CD4-positive, alpha-beta T cell treated with Interleukin-10 for 1 hour (primary cell): ENCODE results near the gene S100G.
A peak's percentile ranks its signal among the peaks of the same experiment; 100 is the strongest.

Experiments
- DNase-seq: peaks from one replicate; pipeline ENCODE4 v3.0.0-alpha.2; 2020

Gene S100G

DNA sequence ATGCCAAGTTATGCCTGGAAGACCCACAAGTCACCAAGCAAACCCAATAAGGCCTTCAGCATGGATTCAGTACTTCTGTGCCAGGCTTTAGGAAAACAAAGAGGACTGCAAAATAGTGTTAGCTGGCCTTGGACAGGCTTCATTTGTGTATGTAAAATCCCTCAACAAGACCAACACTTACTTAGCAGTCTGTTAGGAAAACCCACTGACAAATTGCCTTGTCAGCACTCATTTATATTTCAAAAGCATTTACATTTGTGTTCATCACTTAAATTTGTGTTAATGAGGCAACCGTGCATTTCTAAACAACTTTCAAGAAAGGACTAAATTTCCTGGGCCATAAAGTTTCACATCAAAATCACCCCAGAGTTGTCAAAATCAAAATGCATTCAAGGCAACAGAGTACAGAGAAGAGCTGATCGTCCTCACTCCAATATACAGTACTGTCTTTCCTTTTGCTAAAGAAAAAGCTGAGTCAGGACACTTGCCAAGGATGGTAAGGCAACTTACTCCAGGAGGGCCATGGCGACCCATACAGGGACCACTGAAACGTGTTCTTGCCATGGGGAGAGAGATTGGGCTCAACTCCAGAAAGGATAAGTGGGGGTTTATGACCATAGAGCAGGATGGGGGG, 1.6 kb downstream of the S100G start:
- DNase-seq, result no peak

DNA sequence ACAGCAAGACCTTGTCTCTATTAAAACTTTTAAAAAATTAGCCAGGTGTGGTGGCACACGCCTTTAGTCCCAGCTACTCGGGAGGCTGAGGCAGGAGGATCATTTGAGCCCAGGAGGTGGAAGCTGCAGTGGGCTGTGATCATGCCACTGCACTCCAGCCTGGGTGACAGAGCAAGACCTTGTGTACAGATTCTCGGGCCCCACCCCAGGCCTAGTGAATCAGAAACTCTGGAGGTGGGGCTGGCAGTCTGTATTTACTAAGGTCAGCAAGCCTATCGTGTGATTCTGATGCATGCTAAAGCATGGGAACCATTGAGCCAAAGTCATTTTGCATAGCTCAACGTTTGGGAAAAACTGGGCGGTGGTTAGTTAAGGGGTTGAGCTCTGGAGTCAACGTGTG, 3.5 kb downstream of the S100G start:
- no peak for DNase-seq

DNA sequence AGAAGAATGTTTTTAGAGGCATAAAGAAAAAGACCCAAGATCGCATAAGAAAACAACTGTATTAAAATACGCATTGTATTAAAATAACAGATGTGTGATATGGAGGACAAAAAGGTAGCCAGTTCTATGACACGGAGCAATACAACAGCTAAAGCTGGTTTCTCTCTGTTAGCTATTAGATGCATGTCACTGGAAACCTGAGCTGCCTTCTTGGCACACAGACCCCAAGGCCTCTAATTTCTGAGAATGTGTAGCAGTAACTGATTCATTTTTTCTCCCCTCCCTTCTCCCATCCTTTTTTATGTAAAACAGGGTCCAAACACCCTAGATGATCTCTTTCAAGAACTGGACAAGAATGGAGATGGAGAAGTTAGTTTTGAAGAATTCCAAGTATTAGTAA, 4.1 kb downstream of the S100G start:
- DNase-seq, result no peak

DNA sequence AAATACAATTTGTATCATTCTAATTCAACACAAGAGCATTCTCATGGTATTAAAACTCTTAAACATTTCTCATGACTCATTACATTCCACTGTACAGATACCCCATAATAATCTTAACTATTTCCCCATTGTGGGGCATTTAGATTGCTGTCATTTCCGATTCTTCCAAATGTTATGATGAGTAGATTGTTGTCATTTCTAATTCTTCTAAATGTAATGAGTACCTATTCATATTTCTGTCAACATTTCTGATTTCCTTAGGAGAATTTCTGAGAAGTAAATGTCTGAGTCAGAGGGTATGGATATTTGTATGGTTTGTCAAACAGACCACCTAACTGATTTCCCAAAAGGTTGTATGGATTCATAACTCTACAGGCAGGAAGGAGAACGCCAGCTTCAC, 8.3 kb downstream of the S100G start:
- DNase-seq, result no peak

DNA sequence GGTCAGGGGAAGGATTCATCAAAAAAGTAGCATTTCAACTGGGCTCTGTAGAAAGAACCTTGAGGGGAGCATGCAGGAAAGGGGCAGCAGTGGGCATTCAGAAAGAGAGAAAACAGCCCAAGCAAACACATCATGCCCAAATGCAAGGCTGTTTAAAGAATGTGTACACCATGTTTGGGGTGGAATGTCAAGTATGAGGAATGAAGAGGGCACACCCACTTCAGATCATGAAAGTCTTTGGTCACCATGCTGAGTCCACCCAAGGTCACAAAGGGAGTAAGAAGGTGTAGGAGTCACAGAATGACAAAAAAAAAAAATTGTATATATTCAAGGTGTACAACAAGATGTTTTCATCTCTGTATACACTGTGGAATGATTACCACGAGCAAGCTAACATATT, 9.4 kb downstream of the S100G start:
- DNase-seq, result no peak

DNA sequence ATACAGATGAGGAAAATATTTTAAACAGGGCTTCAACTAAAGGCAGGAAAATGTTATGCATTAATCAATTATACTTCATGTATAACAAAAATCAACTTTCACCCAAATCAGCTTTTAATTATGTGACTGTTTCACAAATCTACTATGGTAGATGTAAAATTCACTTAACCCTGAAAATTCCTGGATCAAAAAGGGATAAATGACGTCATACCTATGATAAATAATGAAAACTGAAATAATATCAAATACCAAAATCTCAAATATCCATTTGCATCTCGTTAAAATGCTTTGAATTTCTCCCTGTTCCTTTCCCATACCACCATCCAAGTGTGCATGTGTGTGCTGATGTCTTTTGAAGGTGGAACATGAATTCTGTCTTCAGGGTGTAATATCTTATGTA, 11.5 kb downstream of the S100G start:
- no peak for DNase-seq

DNA sequence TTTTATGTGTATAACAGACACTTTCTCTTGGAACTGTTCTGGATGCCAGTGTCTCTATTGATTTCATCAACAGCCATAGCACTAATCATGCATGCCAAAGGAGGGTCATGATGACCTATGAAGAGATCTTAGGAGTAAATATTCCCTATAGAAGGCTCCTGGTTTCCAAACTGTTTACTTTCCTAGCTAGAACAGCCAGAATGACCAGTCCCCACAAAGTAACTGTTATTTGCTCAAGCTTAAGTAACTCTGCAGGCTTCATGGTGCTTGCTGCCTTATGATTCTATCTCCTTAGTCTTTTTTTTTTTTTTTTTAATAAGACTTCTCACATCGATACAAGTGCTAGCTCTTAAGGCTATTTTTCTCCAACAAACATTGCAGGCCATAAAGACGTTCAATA, 12.4 kb downstream of the S100G start:
- DNase-seq, result no peak

DNA sequence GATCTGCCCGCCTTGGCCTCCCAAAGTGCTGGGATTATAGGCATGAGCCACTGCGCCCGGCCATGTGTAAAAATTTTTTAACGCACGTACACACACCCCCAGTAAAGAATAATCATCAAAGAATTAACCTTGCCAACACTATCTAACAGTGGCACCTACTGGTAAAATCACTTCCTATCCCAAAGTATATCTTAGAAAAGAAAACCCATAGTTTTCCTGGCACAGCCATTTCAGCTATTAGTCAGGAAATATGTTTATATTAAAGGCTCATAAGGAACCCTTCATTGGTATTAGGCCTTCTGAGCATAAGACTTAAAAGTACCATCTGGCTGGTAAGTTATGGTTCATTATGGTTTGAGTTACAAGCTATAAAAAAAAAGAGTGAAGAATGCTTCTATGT, 14.1 kb downstream of the S100G start:
- DNase-seq, result no peak

DNA sequence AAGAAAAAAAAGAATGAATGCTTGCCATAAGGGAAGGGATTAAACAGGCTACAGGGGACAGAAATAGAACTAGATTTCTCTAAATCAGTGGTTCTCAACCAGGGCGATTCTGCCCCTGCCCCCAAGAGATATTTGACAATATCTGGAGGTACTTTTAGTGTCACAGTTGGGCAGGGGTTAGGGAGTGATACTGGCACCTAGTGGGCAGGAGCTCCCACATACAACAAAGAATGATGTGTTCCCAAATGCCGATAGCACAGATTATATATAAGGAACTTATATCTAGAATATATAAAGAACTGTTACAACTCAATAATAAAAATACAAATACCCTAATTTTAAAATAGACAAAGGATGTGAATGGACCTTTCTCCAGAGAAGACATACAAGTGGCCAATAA, 14.7 kb downstream of the S100G start:
- no peak for DNase-seq

DNA sequence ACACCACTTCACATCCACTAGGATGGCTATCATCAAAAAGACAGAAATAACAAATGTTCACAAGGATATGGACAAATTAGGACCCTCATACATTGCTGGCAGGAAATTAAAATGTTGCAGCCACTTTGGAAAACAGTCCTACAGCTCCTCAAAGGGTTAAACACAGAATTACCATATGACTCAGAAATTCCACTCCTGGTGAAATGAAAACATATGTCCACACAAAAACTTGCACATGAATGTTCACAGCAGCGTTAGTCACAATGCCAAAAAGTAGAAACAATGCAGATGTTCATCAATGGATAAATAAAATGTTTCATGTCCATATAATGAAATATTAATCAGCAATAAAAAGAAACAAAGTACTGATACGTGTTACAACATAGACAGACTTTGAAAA, 15.1 kb downstream of the S100G start:
- DNase-seq, result no peak

DNA sequence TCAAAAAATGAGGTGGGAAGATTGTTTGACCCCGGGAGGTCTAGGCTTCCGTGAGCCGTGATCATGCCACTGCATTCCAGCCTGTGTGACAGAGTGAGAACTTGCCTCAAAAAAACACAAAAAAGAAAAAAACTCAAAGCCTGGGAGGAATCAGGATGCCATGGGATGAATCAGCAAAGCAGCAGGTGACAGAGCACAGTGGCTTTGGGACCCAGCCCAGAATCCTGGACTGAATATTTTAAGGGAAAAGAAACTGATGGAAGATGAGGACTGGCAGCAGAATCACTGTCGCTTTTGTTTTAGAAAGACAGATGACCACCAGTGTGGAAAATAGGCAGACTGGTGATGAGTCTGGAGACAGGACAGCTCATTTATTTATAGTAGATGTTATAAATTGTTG, 16.6 kb downstream of the S100G start:
- no peak for DNase-seq

DNA sequence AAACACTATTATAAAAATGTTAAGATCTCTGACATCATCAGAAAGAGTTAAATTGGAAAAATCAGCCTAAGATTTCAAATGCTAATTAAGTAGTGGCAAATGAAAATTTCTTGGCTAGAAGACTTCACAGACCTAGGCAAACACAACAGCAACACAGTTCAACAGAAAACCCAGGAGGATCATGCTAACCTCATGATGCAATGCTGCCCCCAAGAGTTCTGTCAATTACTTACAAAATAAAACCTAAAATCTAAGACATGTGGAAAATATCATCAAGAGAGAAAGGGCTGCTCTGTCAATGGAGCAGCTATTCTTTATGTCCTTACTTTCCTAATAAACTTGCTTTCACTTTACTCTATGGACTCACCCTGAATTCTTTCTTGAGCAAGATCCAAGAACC, 21.0 kb downstream of the S100G start:
- peak; percentile 35 for DNase-seq

DNA sequence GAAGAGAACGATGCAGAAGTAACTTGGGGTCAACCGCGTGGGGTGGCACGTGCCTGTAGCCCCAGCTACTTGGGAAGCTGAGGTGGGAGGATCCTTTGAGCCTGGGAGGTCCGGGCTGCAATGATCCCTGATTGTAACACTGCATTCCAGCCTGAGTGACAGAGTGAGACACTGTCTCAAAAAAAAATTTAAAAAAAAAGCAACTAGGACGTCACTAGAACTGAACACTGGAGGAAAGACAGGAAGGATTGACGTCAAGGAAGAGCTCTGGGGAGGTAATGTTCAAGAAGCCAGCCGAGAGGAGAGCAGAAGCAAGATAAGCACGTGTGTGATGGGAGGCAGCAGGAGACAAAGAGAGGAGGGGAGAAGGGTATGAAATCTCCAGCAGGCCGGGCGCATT, 28.7 kb downstream of the S100G start:
- DNase-seq, result no peak

DNA sequence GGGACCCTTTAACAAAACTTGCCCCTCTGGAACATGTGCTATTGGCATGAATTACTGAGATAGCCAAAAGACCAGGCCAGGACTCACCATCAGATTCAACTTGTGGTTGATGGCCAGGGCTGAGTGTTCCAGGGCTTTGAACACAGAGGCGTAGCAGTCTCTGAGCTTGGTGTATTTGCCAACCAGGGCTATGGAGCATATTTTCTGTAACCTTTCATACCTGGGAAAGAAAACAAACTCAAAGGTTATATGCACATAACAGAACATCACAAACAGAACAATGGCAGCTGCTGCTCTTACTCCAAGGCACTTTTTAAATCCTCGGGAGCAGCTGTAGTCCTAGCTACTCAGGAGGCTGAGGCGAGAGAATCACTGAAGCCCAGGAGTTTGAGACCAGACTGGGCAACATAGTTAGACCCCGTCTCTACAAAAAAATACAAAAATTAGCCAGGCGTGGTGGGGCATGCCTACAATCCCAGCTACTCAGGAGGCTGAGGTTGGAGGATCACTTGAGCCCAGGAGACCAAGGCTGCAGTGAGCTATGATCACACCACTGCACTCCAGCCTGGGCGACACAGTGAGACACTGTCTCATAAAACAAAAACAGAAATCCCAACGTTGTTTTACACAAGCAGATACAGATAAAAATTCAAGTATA, 33.2 kb downstream of the S100G start:
- no peak for DNase-seq

DNA sequence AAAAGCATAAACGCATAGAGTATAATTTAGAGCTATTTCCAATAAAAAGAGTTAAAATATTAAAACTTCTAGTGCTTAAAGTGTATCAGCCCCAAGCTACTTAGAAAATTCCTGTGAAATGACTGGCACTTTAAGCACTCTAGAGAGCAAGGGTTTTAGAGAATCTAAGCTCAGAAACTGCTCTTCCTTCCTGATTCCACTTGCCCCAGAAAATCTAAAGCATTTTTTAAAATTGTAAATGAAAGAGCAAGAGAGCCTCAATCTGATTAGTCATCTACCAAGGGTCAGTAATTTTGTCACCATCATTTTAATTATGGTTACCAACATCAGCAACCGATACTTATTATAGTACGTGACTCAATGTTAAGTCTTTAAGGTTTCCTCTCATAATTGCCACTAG, 37.6 kb downstream of the S100G start:
- no peak for DNase-seq

DNA sequence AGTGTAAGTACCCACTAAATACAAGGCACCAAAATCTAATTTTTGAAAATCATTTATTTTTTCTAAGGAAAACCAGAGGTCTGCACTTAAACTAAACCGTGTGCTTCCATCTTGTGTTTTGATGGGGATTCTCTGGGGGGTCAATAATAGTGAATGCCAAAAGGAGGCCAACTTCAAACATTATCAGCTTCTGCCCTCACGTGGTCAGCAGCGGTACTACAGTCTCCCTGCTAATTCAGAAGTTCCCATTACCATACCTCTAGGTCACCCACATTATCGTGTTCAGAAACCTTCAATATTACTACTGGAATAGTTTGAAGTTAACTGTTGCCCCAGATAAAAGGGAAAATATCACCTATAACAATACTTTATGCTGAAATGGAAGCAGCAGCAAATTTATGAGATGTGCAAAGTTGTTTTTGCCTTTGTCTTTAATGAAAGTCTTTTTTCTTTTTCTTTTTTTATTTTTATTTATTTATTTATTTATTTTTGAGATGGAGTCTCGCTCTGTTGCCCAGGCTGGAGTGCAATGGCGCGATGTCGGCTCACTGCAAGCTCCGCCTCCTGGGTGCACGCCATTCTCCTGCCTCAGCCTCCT, 45.2 kb downstream of the S100G start:
- peak; percentile 61 for DNase-seq

DNA sequence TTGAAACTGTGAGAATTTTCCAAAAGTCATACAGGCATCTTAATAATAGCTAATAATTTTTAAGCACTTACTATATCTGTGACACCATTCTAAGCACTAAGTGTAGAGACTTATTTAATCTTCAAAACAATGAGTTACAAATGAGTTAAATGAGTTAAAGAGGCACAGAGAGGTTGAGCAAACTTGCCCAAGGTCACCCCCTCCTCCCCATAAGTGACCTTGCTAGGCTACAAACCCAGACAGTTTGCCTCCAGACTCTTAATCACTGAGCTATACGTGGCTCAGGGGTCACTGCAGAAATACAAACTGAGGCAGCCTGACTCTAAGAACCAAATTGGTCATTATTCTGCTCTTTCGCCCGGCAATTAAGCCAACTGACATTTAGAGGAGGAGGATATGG, 47.0 kb downstream of the S100G start:
- no peak for DNase-seq

DNA sequence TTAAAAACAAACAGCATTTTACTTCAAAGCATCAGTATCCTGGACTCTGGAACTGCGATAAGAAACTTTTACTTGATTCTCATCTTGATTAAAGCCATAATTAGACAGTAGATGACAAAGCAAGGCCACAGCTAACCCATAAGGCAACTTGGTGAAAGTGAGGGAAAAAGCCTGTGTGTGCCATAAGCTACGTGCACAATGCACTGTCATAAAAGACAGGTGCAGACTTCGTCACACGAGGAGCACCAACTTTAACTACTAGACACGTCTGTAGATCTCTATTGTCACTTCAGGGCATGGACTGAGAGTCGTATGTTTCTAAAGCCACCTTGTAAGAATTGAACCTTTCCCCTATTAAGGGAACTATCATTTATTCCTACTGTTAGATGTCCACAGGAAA, 49.4 kb downstream of the S100G start:
- no peak for DNase-seq

DNA sequence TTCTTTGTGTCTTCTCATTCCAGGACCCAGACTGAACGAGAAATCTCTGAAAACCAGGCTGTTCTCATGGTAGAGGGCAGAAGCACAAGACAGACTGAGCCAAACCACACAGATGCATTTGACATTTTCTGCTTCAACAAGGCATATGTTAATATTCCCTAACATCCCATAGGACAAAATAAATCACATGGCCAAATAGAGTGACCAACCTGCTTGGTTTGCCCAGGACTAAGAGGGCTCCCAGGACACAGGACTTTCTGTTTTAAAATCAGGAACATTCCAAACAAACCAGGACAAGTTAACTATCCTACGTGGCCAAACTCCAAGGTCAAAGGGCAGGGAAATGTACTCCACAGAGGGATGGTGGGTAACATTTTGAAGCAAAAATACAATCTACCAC, 50.8 kb downstream of the S100G start:
- DNase-seq, result no peak

DNA sequence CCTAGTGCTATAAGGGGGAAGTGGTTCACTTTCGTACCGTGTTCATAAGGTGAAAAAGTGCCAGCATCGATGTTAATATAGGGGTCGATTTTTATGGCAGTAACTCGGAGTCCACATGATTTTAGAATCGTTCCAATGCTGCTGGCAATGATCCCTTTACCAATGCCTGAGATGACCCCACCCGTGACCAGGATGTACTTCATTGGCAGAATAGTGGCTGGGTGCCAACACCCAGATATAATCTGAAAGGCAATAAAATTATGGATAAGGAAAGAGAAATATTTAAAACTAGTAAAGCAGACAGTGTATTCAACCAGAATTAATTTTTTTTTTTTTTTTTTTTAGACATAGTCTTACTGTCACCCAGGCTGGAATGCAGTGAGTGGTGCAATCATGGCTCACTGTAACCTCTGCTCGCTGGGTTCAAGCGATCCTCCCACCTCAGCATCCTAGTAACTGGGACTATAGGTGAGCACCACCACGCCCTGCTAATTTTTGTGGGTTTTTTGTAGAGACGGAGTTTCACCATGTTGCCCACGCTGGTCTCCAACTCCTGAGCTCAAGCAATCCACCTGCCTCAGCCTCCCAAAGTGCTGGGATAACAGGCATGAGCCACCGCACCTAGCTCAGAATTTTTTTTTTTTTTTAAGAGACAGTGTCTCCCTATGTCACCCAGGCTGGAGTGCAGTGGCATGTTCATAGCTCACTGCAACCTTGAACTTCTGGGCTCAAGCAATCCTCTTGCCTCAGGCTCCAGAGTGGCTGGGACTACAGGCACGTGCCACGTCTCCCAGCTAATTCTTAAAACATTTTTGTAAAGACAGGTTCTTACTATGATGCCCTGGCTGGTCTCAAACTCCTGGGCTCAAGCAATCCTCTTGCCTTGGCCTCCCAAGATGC, 53.0 kb downstream of the S100G start:
- no peak for DNase-seq
